HepG2 (cell line): ENCODE data around the gene ATG16L2. TPM values are rescaled to one million over a fixed set of nuclear protein-coding genes. Genes with fewer than 3 reads are reported as not detected.

Source experiments
- ATAC-seq: fragments of 200-7000 bp; cut with Tn5 transposase; 3 replicates; pipeline ENCODE4 v1.9.1; 2020; ENCODE audit warnings: mild to moderate bottlenecking, moderate library complexity
- BruUV-seq: library from RNA; stranded (reverse); fragments of 400-500 nt; replicated peaks from 2 replicates; lab custom pipeline; 2021; lab: Mats Ljungman, UMichigan
- CTCF ChIA-PET: fragments of 300-600 bp; formaldehyde crosslinking; extraction: SDS; loops from one replicate; lab custom pipeline; 2021; ENCODE audit warnings: low total read pairs, inconsistent platforms, low intra/inter-chr PET ratio; lab: Yijun Ruan, JAX
- POLR2A ChIA-PET: fragments of 350-600 bp; sonication (Branson Sonifier 250); formaldehyde crosslinking; loops from one replicate; lab custom pipeline; 2020; ENCODE audit warnings: antibody characterized with exemption, inconsistent platforms; lab: Yijun Ruan, JAX
- DNase-seq: peaks from one replicate; pipeline ENCODE4 v3.0.0-alpha.2; 2015; ENCODE audit warnings: low spot score
- FAIRE-seq: peaks from 3 replicates; lab custom pipeline; 2011; peaks lifted over from hg19 to GRCh38; lab: Jason Lieb, UNC
- H2AFZ ChIP-seq: one replicate; pipeline ENCODE4 v1.6.1; 2011; ENCODE audit warnings: low read length, inconsistent platforms
- H3K27ac ChIP-seq: fragments of 300-600 bp; 3 replicates; pipeline ENCODE4 v1.8.0; 2011; ENCODE audit warnings: mixed run types, mild to moderate bottlenecking, mixed read lengths, low read length, inconsistent platforms; ENCODE audit not compliant: insufficient read depth; ENCODE audit errors: extremely low read length
- H3K27me3 ChIP-seq, 2 experiments: fragments of 200-600 bp in 1 of 2; 2 replicates in 1 of 2; 3 replicates in 1 of 2; pipeline versions ENCODE4 v1.6.0 to v1.8.0; 2011; ENCODE audit warnings: low read length in 2 of 2, mild to moderate bottlenecking in 2 of 2, moderate library complexity in 2 of 2, inconsistent platforms in 1 of 2; ENCODE audit not compliant: insufficient read depth in 2 of 2, control insufficient read depth in 1 of 2
- H3K36me3 ChIP-seq, 2 experiments: fragments of 200-600 bp in 1 of 2; replicated peaks in 1 of 2; 2 replicates in 1 of 2; 3 replicates in 1 of 2; pipeline versions ENCODE4 v1.5.1 to v1.8.0; 2011; ENCODE audit warnings: low read length in 2 of 2, inconsistent platforms in 1 of 2; ENCODE audit not compliant: insufficient read depth in 2 of 2, control insufficient read depth in 1 of 2
- H3K4me1 ChIP-seq: 2 replicates; pipeline ENCODE4 v1.5.1; 2012; ENCODE audit warnings: low read length, inconsistent platforms; ENCODE audit not compliant: insufficient read depth
- H3K4me2 ChIP-seq: 2 replicates; pipeline ENCODE4 v1.6.0; 2011; ENCODE audit warnings: low read depth, low read length, inconsistent platforms
- H3K4me3 ChIP-seq, 3 experiments: fragments of 200-600 bp in 1 of 3; sonication (generic), shearing (Covaris generic) in 1 of 3; replicated peaks in 1 of 3; 2 replicates each; pipeline ENCODE4 v1.5.1; 2011 to 2016; ENCODE audit warnings: low read length in 3 of 3, inconsistent platforms in 2 of 3, low read depth in 2 of 3, mild to moderate bottlenecking in 2 of 3, control low read depth in 1 of 3, mixed read lengths in 1 of 3; ENCODE audit not compliant: insufficient read depth in 1 of 3
- H3K79me2 ChIP-seq: one replicate; pipeline ENCODE4 v1.6.1; 2011; ENCODE audit warnings: low read length, inconsistent platforms; ENCODE audit not compliant: insufficient read depth
- H3K9ac ChIP-seq: 2 replicates; pipeline ENCODE4 v1.6.0; 2011; ENCODE audit warnings: mild to moderate bottlenecking, low read depth, low read length, inconsistent platforms; ENCODE audit not compliant: insufficient read depth
- H3K9me3 ChIP-seq: 2 replicates; pipeline ENCODE4 v1.5.1; 2012; ENCODE audit warnings: mild to moderate bottlenecking, low read length
- H4K20me1 ChIP-seq: 2 replicates; pipeline ENCODE4 v1.6.0; 2011; ENCODE audit warnings: inconsistent platforms, mild to moderate bottlenecking, low read length, moderate library complexity; ENCODE audit not compliant: insufficient read depth
- ATM ChIP-seq: fragments of 450-650 bp; IDR thresholded peaks from 2 replicates; pipeline ENCODE4 v1.7.1; 2017; ENCODE audit warnings: mild to moderate bottlenecking, borderline replicate concordance
- CCDC6 ChIP-seq: sonication (generic); formaldehyde crosslinking; IDR thresholded peaks from 2 replicates; pipeline ENCODE4 v1.8.1; 2022; ENCODE audit warnings: mild to moderate bottlenecking, missing genetic modification reagents, moderate library complexity
- HES4 ChIP-seq: sonication (generic); formaldehyde crosslinking; IDR thresholded peaks from 2 replicates; pipeline ENCODE4 v1.9.0; 2021; ENCODE audit warnings: mild to moderate bottlenecking, missing genetic modification reagents, borderline replicate concordance
- HNRNPL ChIP-seq: fragments of 200-400 bp; formaldehyde crosslinking; IDR thresholded peaks from 2 replicates; pipeline ENCODE4 v1.6.1; 2017; ENCODE audit warnings: mild to moderate bottlenecking, low read depth, low read length
- IRX3 ChIP-seq: sonication (generic); formaldehyde crosslinking; IDR thresholded peaks from 2 replicates; pipeline ENCODE4 v1.8.1; 2023; ENCODE audit warnings: mild to moderate bottlenecking, low read depth, missing genetic modification reagents, borderline replicate concordance
- KLF6 ChIP-seq: IDR thresholded peaks from 2 replicates; pipeline ENCODE4 v1.8.0; 2016; ENCODE audit warnings: missing biosample characterization, missing genetic modification reagents
- MLLT10 ChIP-seq: sonication (generic); formaldehyde crosslinking; IDR thresholded peaks from 2 replicates; pipeline ENCODE4 v1.4.0; 2020; ENCODE audit warnings: missing genetic modification reagents
- NRL ChIP-seq: sonication (generic); formaldehyde crosslinking; IDR thresholded peaks from 2 replicates; pipeline ENCODE4 v1.5.0; 2020; ENCODE audit warnings: missing genetic modification reagents, mild to moderate bottlenecking, moderate library complexity, borderline replicate concordance
- PHF21A ChIP-seq: sonication (generic); formaldehyde crosslinking; IDR thresholded peaks from 2 replicates; pipeline ENCODE4 v1.5.0; 2020; ENCODE audit warnings: mild to moderate bottlenecking, missing genetic modification reagents
- STAG1 ChIP-seq: sonication (generic); formaldehyde crosslinking; IDR thresholded peaks from 2 replicates; pipeline ENCODE4 v1.4.0; 2020; ENCODE audit warnings: missing genetic modification reagents
- TEAD2 ChIP-seq: sonication (generic); formaldehyde crosslinking; IDR thresholded peaks from 2 replicates; pipeline ENCODE4 v1.9.0; 2021; ENCODE audit warnings: missing genetic modification reagents
- ZBTB34 ChIP-seq: sonication (generic); formaldehyde crosslinking; IDR thresholded peaks from 2 replicates; pipeline ENCODE4 v1.8.0; 2022; ENCODE audit warnings: mild to moderate bottlenecking, missing genetic modification reagents
- ZBTB42 ChIP-seq: sonication (generic); formaldehyde crosslinking; IDR thresholded peaks from 2 replicates; pipeline ENCODE4 v1.5.0; 2020; ENCODE audit warnings: mild to moderate bottlenecking, missing genetic modification reagents
- ZNF331 ChIP-seq: sonication (generic); formaldehyde crosslinking; IDR thresholded peaks from 2 replicates; pipeline ENCODE4 v1.4.0; 2020; ENCODE audit warnings: missing genetic modification reagents
- ZNF547 ChIP-seq: sonication (generic); formaldehyde crosslinking; IDR thresholded peaks from 2 replicates; pipeline ENCODE4 v1.5.1; 2020; ENCODE audit warnings: mild to moderate bottlenecking, missing genetic modification reagents
- ZNF687 ChIP-seq: sonication (generic); formaldehyde crosslinking; IDR thresholded peaks from 2 replicates; pipeline ENCODE4 v1.5.1; 2020; ENCODE audit warnings: mild to moderate bottlenecking, missing genetic modification reagents, moderate library complexity
- WGBS: methylation state at CpG from one replicate; pipeline ENCODE4 v1.1.6; 2017; ENCODE audit warnings: low lambda C conversion rate; 5-methylcytosine and 5-hydroxymethylcytosine counted together
- in situ Hi-C: cut with HindIII; loops from 2 replicates; pipeline ENCODE4 v1.10.0; 2017; ENCODE audit warnings: low pct_unique_long_range_greater_than_20kb; ENCODE audit not compliant: extremely low pct_ligation_motif_present
- intact Hi-C: fragments of 100-400 bp; cut with micrococcal nuclease; formaldehyde crosslinking; loops from one replicate; pipeline ENCODE4 v1.10.0; 2022; ENCODE audit not compliant: unreplicated experiment
- polyA plus RNA-seq, 8 experiments: library from polyadenylated mRNA; depleted of rRNA in 3 of 8; stranded (reverse) in 7 of 8; unstranded in 1 of 8; fragments of >200 nt; fragmentation: Illumina TruSeq in 4 of 8; extraction: Trizol in 4 of 8; gene quantifications; 2 replicates each; pipeline versions ENCODE4 v1.2.1 to v1.2.3, GENCODE V29; 2011 to 2016; ENCODE audit warnings: low read depth in 4 of 8, missing spikeins in 1 of 8, mixed read lengths in 1 of 8; ENCODE audit not compliant: insufficient read depth in 1 of 8
- total RNA-seq, 5 experiments: library from RNA; depleted of rRNA; stranded (reverse); fragments of >200 nt; fragmentation: Illumina TruSeq; extraction: Trizol; gene quantifications; 2 replicates each; pipeline ENCODE4 v1.2.3, GENCODE V29; 2016; ENCODE audit warnings: low read depth in 1 of 5
- TF ChIP-seq, protein P1 (sequence below): sonication (generic); formaldehyde crosslinking; IDR thresholded peaks from 2 replicates; pipeline ENCODE4 v1.4.0; 2020; ENCODE audit warnings: missing genetic modification reagents

ATG16L2 gene
- total and polyA plus RNA-seq, 2 of the 13 experiments (the other 11 are each of a cell fraction or from before 2014, with no cell fraction given), result 6.2 to 14.8 TPM

GRCh38 chr11:72764503-72764902 lies 49.7 kb upstream of the ATG16L2 start:
- ATAC-seq, result no peak
- H3K9ac ChIP-seq, result no peak overlapping the region
- no peak overlapping the region for H3K27ac ChIP-seq
- peaks cover 63% of the 10 kb centered on the region for H3K79me2 ChIP-seq
- in situ Hi-C loops, result no loop called here
- peaks cover 54% of the 10 kb centered on the region for H3K4me1 ChIP-seq
- no peak for TF ChIP-seq PHF21A (CRISPR knock-in tag)
- TF ChIP-seq ATM, result no peak
- TF ChIP-seq ZNF331 (CRISPR knock-in tag), result no peak
- no peak for TF ChIP-seq ZBTB34 (CRISPR knock-in tag)
- no peak for TF ChIP-seq HNRNPL
- no peak for TF ChIP-seq TEAD2 (CRISPR knock-in tag)
- no peak for TF ChIP-seq NRL
- no peak for TF ChIP-seq KLF6 (CRISPR knock-in tag)
- no peak for TF ChIP-seq ZBTB42 (CRISPR knock-in tag)
- no peak for TF ChIP-seq ZNF547 (CRISPR knock-in tag)
- TF ChIP-seq MLLT10 (CRISPR knock-in tag), result no peak
- TF ChIP-seq HES4 (CRISPR knock-in tag), result no peak
- TF ChIP-seq, protein P1, sequence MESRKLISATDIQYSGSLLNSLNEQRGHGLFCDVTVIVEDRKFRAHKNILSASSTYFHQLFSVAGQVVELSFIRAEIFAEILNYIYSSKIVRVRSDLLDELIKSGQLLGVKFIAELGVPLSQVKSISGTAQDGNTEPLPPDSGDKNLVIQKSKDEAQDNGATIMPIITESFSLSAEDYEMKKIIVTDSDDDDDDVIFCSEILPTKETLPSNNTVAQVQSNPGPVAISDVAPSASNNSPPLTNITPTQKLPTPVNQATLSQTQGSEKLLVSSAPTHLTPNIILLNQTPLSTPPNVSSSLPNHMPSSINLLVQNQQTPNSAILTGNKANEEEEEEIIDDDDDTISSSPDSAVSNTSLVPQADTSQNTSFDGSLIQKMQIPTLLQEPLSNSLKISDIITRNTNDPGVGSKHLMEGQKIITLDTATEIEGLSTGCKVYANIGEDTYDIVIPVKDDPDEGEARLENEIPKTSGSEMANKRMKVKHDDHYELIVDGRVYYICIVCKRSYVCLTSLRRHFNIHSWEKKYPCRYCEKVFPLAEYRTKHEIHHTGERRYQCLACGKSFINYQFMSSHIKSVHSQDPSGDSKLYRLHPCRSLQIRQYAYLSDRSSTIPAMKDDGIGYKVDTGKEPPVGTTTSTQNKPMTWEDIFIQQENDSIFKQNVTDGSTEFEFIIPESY (CRISPR knock-in tag), result peak; percentile 48; the same call in 1 of the 2 replicates
- no peak for TF ChIP-seq CCDC6 (CRISPR knock-in tag)
- 0 out of 2 replicates have a peak, but pooled peaks have one; percentile 28 for TF ChIP-seq STAG1 (CRISPR knock-in tag)
- TF ChIP-seq ZNF687 (CRISPR knock-in tag), result peak; percentile 9; the same call in 1 of the 2 replicates
- no peak for TF ChIP-seq IRX3 (CRISPR knock-in tag)
- TF ChIP-seq, all 625 proteins: peak for 3
- Histone ChIP-seq H3K27me3 (no peaks in the 10 kb centered on the region), H3K4me3 (no peak overlapping the region), H2AFZ (no peak overlapping the region), H4K20me1 (peaks cover 3% of the 10 kb centered on the region; the same call in 1 of the 2 replicates), H3K9me3 (no peaks in the 10 kb centered on the region), H3K36me3 (peaks cover 13 to 23% of the 10 kb centered on the region in 2 experiments; a peak in 4 of 5 replicates), H3K4me2 (no peak overlapping the region)
- intact Hi-C loops, result no loop called here
- DNase-seq, result no peak
- BruUV-seq, result no TSS peak
- 98% methylated on average over 10 of the region's 13 CpGs for WGBS
- ChIA-PET POLR2A (no interaction called here), CTCF (interaction anchor here (1.3 kb wide), 1 partner anchor 29 kb away, joined by 7 read pairs; the partner anchor contains the start of gene STARD10)
- no peak for FAIRE-seq
